Activated T-cell treated with anti-CD3 and anti-CD28 coated beads for 24 hours (primary cell): ENCODE results near the gene RHOXF1.
"Not testable (repeated sequence)": the region's sequence is repeated elsewhere in the genome, so short reads cannot be mapped to it uniquely, and the experiment has no call there.

Source experiments
- DNase-seq: peaks from one replicate; pipeline ENCODE4 v3.0.0-alpha.2; 2020; ENCODE audit warnings: low read depth

The RHOXF1 gene

DNA sequence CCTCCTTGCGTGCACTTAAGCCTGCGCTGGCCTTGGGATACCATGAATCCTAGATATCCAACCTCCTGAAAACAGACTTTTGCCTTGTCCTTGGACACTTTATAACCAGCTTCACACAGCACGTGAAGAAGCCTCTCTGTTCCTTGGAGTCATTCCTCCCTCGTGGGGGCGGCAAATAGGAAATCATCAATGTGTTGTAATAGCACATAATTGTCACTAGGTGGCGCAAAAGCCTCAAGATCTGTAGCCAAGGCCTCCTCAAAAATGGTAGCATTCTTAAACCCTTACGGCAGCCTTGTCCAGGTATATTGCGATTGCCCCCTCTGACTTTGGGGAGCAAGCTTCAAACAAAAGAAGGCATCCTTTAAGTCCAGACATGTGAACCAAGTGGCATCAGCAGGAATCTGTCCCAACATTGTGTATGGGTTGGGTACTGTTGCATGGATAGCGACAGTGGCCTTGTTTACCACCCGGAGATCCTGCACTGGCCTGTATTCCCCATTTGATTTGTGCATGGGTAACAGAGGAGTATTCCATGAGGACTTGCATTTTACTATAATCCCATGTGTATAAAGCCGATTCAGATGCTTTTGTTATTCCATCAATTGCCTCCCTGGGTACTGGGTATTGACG, 30.0 kb downstream of the RHOXF1 start:
- not testable (repeated sequence) for DNase-seq

DNA sequence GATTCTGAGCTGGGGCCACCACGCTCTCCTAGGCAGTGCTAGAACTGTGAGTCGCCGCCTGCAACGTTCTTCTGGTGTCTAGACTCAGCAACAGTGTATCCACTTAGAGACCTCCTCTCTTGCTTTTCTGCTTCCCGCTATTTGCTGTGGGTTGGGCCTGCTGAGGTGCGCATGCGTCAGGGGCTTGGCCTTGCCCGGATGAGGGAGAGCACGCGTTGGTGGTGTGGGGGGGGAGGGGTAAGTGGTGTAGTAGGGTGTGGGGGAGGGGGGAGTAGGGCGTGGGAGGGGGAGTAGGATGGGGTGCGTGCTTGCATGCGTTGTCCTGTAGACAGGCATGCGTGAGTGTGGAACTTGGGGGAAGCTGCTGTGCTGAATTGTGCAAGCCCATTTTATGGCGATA, 38.1 kb downstream of the RHOXF1 start, which contains the start of gene RHOXF2B:
Gene RHOXF2B (minus strand): TSS at position 101 of the 400 bp plus-strand sequence. CDS start 138 bp downstream, outside the sequence.
- DNase-seq, result not testable (repeated sequence)

DNA sequence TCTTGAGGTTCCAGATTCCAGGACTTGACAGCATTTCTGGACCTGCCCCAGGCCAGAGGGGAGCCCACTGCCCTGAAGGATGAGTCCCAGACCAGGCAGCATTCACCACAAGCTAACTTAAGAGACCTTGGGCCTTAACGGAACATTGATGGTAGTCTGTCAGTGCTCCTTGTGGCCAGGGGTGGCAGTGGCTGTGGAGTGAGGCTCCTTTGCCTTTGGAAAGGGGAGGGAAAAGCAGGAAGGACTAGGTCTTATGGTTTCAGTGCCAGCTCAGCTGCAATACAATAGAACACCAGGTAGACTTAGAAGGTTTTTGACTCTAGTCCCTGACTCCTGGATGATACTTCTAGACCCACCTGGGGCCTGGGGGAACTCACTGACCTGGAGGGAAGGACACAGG, 49.5 kb downstream of the RHOXF1 start:
- DNase-seq, result not testable (repeated sequence)
